ENCODE data around the gene GAD2.

GAD2 gene

GRCh38 chr10:26225322-26225721, 8.7 kb downstream of the GAD2 start:
- no peak for DNase-seq

GRCh38 chr10:26227786-26228185, 11.2 kb downstream of the GAD2 start:
- DNase-seq = no peak

- no peak for DNase-seq
Measured at GRCh38 chr10:26232174-26232573, 15.6 kb downstream of the GAD2 start.

- DNase-seq = no peak
Measured at GRCh38 chr10:26235761-26236160, 19.2 kb downstream of the GAD2 start.

- DNase-seq = no peak
Measured at GRCh38 chr10:26238378-26238777, 21.8 kb downstream of the GAD2 start.

GRCh38 chr10:26242706-26243350, 26.3 kb downstream of the GAD2 start:
- no peak for DNase-seq

GRCh38 chr10:26243351-26243720, 26.8 kb downstream of the GAD2 start:
- DNase-seq = no peak

GRCh38 chr10:26249681-26250080, 33.1 kb downstream of the GAD2 start:
- DNase-seq = no peak

- DNase-seq = no peak
Measured at GRCh38 chr10:26251925-26252324, 35.4 kb downstream of the GAD2 start.

GRCh38 chr10:26254616-26255015, 38.0 kb downstream of the GAD2 start:
- no peak for DNase-seq

- DNase-seq = no peak
Measured at GRCh38 chr10:26259341-26259740, 42.8 kb downstream of the GAD2 start.

- DNase-seq = peak; percentile 1
Measured at GRCh38 chr10:26269754-26270153, 53.2 kb downstream of the GAD2 start.

GRCh38 chr10:26274391-26274790, 57.8 kb downstream of the GAD2 start:
- no peak for DNase-seq

- no peak for DNase-seq
Measured at GRCh38 chr10:26278295-26278694, 61.7 kb downstream of the GAD2 start.

- no peak for DNase-seq
Measured at GRCh38 chr10:26290236-26290635, 73.7 kb downstream of the GAD2 start.

- no peak for DNase-seq
Measured at GRCh38 chr10:26291721-26292480, 75.3 kb downstream of the GAD2 start.

- DNase-seq = no peak
Measured at GRCh38 chr10:26296360-26296759, 79.8 kb downstream of the GAD2 start.

- no peak for DNase-seq
Measured at GRCh38 chr10:26300001-26300400, 83.4 kb downstream of the GAD2 start.

GRCh38 chr10:26303366-26303765, 86.8 kb downstream of the GAD2 start:
- no peak for DNase-seq

GRCh38 chr10:26310361-26310760, 93.8 kb downstream of the GAD2 start:
- DNase-seq = no peak

GRCh38 chr10:26311383-26311940, 94.9 kb downstream of the GAD2 start:
- DNase-seq = no peak

GRCh38 chr10:26314265-26315013, 97.9 kb downstream of the GAD2 start:
- no peak for DNase-seq

GRCh38 chr10:26318672-26319071, 102.1 kb downstream of the GAD2 start:
- DNase-seq = no peak

- DNase-seq = no peak
Measured at GRCh38 chr10:26323219-26323618, 106.6 kb downstream of the GAD2 start.

All from NCI-H2029 treated with DMSO at 0.1 percent for 48 hours (cell line).